DOHH2 (cell line): Measurements from ENCODE around the gene BTNL2.
"Not testable (repeated sequence)": the region's sequence is repeated elsewhere in the genome, so short reads cannot be mapped to it uniquely, and the experiment has no call there.

Source experiments
- H3F3A ChIP-seq: fragments of 200-600 bp; sonication (generic), shearing (Covaris generic); 2 replicates; pipeline ENCODE4 v1.6.0; 2016; ENCODE audit warnings: antibody characterized with exemption, mild to moderate bottlenecking; ENCODE audit not compliant: control insufficient read depth, insufficient read depth
- H3K27ac ChIP-seq: fragments of 200-600 bp; sonication (generic); 2 replicates; pipeline ENCODE4 v1.5.1; 2014; ENCODE audit warnings: low read depth, mild to moderate bottlenecking, low read length, moderate library complexity
- H3K27me3 ChIP-seq: fragments of 200-600 bp; sonication (generic); 2 replicates; pipeline ENCODE4 v1.6.1; 2014; ENCODE audit warnings: mild to moderate bottlenecking, low read length, mixed read lengths; ENCODE audit not compliant: control insufficient read depth
- H3K36me3 ChIP-seq: fragments of 200-600 bp; sonication (generic); 2 replicates; pipeline ENCODE4 v1.6.1; 2014; ENCODE audit warnings: mild to moderate bottlenecking, low read length, moderate library complexity, mixed read lengths; ENCODE audit not compliant: control insufficient read depth
- H3K4me1 ChIP-seq: fragments of 200-600 bp; sonication (generic); 2 replicates; pipeline ENCODE4 v1.6.1; 2014; ENCODE audit warnings: mild to moderate bottlenecking, low read length, mixed read lengths; ENCODE audit not compliant: control insufficient read depth
- H3K4me2 ChIP-seq: fragments of 200-600 bp; sonication (generic); 2 replicates; pipeline ENCODE4 v1.6.0; 2014; ENCODE audit warnings: mild to moderate bottlenecking, low read length, moderate library complexity
- H3K4me3 ChIP-seq: fragments of 200-600 bp; sonication (generic); 2 replicates; pipeline ENCODE4 v1.5.1; 2014; ENCODE audit warnings: mild to moderate bottlenecking, low read length, mixed read lengths
- H3K79me2 ChIP-seq: fragments of 200-600 bp; sonication (generic); 2 replicates; pipeline ENCODE4 v1.6.1; 2014; ENCODE audit warnings: mild to moderate bottlenecking, low read length, mixed read lengths; ENCODE audit not compliant: control insufficient read depth
- H3K9me2 ChIP-seq: fragments of 200-600 bp; sonication (generic); replicated peaks from 2 replicates; pipeline ENCODE4 v1.6.1; 2014; ENCODE audit warnings: mild to moderate bottlenecking, low read length, mixed read lengths; ENCODE audit not compliant: control insufficient read depth
- H3K9me3 ChIP-seq: fragments of 200-600 bp; sonication (generic); 2 replicates; pipeline ENCODE4 v1.6.1; 2014; ENCODE audit warnings: antibody characterized with exemption, low read length, mixed read lengths; ENCODE audit not compliant: control insufficient read depth, insufficient read depth
- H4K20me1 ChIP-seq: fragments of 200-600 bp; sonication (generic); 2 replicates; pipeline ENCODE4 v1.6.0; 2014; ENCODE audit warnings: low read depth, mild to moderate bottlenecking, antibody characterized with exemption, low read length, moderate library complexity; ENCODE audit not compliant: control insufficient read depth, insufficient read depth
- EZH2phosphoT487 ChIP-seq: fragments of 200-600 bp; sonication (generic); IDR thresholded peaks from 2 replicates; pipeline ENCODE4 v1.6.1; 2017; ENCODE audit warnings: borderline replicate concordance, mild to moderate bottlenecking, antibody characterized with exemption, low read length, moderate library complexity, mixed read lengths
- TF ChIP-seq, protein P1 (sequence below): fragments of 200-600 bp; sonication (generic); IDR thresholded peaks from one replicate; pipeline ENCODE4 v1.5.1; 2014; ENCODE audit warnings: antibody characterized with exemption, mild to moderate bottlenecking, low read depth, low read length; ENCODE audit not compliant: poor library complexity, severe bottlenecking

Gene BTNL2

DNA sequence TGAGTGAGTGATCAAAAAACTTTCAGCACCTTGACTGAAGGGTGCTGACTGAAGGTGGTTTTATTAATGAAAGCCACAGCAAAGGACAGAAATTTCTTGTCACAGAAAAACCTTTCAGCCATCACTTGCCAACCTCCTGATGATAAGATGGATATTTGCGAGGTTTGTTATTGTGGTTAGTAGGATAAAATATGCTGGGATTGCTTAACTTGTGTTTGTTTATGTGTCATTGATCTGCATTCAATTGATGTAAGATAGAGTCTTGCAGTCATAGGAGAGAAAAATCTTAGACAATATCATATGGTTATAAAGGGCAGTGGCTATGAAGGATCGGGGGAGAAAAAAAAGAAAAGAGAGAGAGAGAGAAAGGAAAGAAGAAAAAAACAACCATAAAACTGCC, 36.5 kb downstream of the BTNL2 start:
- Histone ChIP-seq H3F3A (no peaks in the 10 kb centered on the region), H4K20me1 (no peaks in the 10 kb centered on the region), H3K4me2 (no peak overlapping the region), H3K9me2 (no peaks in the 10 kb centered on the region), H3K4me3 (no peak overlapping the region), H3K27me3 (no peaks in the 10 kb centered on the region), H3K9me3 (no peaks in the 10 kb centered on the region), H3K79me2 (no peaks in the 10 kb centered on the region), H3K36me3 (no peaks in the 10 kb centered on the region), H3K27ac (no peak overlapping the region), H3K4me1 (no peaks in the 10 kb centered on the region)
- TF ChIP-seq, protein P1, sequence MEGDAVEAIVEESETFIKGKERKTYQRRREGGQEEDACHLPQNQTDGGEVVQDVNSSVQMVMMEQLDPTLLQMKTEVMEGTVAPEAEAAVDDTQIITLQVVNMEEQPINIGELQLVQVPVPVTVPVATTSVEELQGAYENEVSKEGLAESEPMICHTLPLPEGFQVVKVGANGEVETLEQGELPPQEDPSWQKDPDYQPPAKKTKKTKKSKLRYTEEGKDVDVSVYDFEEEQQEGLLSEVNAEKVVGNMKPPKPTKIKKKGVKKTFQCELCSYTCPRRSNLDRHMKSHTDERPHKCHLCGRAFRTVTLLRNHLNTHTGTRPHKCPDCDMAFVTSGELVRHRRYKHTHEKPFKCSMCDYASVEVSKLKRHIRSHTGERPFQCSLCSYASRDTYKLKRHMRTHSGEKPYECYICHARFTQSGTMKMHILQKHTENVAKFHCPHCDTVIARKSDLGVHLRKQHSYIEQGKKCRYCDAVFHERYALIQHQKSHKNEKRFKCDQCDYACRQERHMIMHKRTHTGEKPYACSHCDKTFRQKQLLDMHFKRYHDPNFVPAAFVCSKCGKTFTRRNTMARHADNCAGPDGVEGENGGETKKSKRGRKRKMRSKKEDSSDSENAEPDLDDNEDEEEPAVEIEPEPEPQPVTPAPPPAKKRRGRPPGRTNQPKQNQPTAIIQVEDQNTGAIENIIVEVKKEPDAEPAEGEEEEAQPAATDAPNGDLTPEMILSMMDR = no peak
- no peak for TF ChIP-seq EZH2phosphoT487

DNA sequence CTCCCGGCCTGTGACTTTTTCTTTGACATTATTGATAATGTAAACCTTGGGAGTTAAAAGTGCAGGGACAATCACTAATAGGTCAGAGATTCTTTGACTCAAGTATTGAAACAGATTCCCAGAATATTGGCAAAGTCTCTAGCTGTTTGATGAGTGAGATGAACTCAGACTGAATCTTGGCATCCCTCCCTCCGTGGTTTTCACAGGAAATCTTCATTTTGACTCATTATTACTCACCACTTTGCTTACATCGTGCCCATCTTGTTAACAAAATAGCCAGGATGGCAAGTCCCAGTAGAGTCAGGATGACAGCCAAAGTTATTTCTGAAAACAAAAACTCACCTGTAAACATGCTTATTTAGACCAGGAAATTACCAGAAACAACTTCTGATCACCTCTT, 37.3 kb downstream of the BTNL2 start:
- TF ChIP-seq, protein P1 = no peak
- TF ChIP-seq EZH2phosphoT487 = no peak
- Histone ChIP-seq H3K4me1 (no peaks in the 10 kb centered on the region), H3K36me3 (no peaks in the 10 kb centered on the region), H3K27me3 (no peaks in the 10 kb centered on the region), H4K20me1 (no peaks in the 10 kb centered on the region), H3K4me3 (no peak overlapping the region), H3K79me2 (no peaks in the 10 kb centered on the region), H3F3A (no peaks in the 10 kb centered on the region), H3K9me2 (no peaks in the 10 kb centered on the region), H3K9me3 (no peaks in the 10 kb centered on the region), H3K4me2 (no peak overlapping the region), H3K27ac (no peak overlapping the region)

DNA sequence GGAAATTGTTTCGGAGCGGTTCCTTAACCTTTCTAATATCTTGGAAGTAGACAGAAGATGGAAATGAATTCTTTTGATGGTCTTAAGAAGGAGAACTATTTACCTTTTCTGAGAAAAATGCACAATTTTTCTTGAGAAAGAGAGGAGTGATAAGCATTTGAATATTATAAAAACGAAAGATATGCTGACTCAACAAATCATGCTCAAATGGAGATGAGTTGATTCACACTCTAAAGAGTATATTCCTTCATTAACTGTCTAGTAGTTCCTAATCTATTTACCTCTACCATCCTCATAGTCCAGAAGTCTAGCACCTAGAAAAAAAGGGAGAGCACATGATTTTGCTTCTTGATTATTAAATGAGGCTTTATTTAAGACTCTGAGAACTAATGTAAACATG, 39.3 kb downstream of the BTNL2 start:
- H3K4me3 ChIP-seq = no peak overlapping the region
- no peaks in the 10 kb centered on the region for H3K79me2 ChIP-seq
- no peaks in the 10 kb centered on the region for H3K4me1 ChIP-seq
- H3K9me3 ChIP-seq = no peaks in the 10 kb centered on the region
- no peaks in the 10 kb centered on the region for H3K27me3 ChIP-seq
- H3K9me2 ChIP-seq = no peaks in the 10 kb centered on the region
- no peaks in the 10 kb centered on the region for H3F3A ChIP-seq
- TF ChIP-seq EZH2phosphoT487 = no peak
- TF ChIP-seq, protein P1 = no peak
- no peaks in the 10 kb centered on the region for H4K20me1 ChIP-seq
- H3K27ac ChIP-seq = no peak overlapping the region
- no peak overlapping the region for H3K4me2 ChIP-seq
- no peaks in the 10 kb centered on the region for H3K36me3 ChIP-seq

DNA sequence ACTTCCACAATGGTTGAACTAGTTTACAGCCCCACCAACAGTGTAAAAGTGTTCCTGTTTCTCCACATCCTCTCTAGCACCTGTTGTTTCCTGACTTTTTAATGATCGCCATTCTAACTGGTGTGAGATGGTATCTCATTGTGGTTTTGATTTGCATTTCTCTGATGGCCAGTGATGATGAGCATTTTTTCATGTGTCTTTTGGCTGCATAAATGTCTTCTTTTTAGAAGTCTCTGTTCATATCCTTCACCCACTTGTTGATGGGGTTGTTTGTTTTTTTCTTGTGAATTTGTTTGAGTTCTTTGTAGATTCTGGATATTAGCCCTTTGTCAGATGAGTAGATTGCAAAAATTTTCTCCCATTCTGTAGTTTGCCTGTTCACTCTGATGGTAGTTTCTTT, 47.8 kb downstream of the BTNL2 start:
- H4K20me1 ChIP-seq, H3K9me2 ChIP-seq, H3K79me2 ChIP-seq, H3K27me3 ChIP-seq, H3K4me2 ChIP-seq, H3K4me3 ChIP-seq, H3K36me3 ChIP-seq, H3K4me1 ChIP-seq, H3K9me3 ChIP-seq, H3F3A ChIP-seq, H3K27ac ChIP-seq: not testable (repeated sequence)

DNA sequence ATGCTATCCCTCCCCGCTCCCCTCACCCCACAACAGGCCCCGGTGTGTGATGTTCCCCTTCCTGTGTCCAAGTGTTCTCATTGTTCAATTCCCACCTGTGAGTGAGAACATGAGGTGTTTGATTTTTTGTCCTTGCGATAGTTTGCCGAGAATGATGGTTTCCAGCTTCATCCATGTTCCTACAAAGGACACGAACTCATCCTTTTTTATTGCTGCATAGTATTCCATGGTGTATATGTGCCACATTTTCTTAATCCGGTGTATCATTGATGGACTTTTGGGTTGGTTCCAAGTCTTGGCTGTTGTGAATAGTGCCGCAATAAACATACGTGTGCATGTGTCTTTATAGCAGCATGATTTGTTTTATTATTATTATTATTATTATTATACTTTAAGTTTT, 48.4 kb downstream of the BTNL2 start:
- H3K36me3 ChIP-seq, H3K4me2 ChIP-seq, H3K27ac ChIP-seq, H3K9me2 ChIP-seq, H4K20me1 ChIP-seq, H3K4me1 ChIP-seq, H3K4me3 ChIP-seq, H3K9me3 ChIP-seq, H3K27me3 ChIP-seq, H3F3A ChIP-seq, H3K79me2 ChIP-seq: not testable (repeated sequence)
